Neural progenitor cell (in vitro differentiated cells): ENCODE results near the gene HAO2. TPM values are rescaled to one million over a fixed set of nuclear protein-coding genes. Genes with fewer than 3 reads are reported as not detected.
A peak's percentile ranks its signal among the peaks of the same experiment; 100 is the strongest.

Experiments used
- DNase-seq: peaks from one replicate; pipeline ENCODE4 v3.0.0-alpha.2; 2016; ENCODE audit warnings: low spot score
- H2AFZ ChIP-seq: fragments of 200-600 bp; sonication (generic); replicated peaks from 2 replicates; pipeline ENCODE4 v1.6.1; 2016; ENCODE audit warnings: antibody characterized with exemption
- H3F3A ChIP-seq: fragments of 200-600 bp; sonication (generic); 2 replicates; pipeline ENCODE4 v1.6.1; 2016; ENCODE audit warnings: antibody characterized with exemption, low read depth
- H3K27ac ChIP-seq: fragments of 200-600 bp; sonication (generic); 2 replicates; pipeline ENCODE4 v1.5.1; 2016; ENCODE audit warnings: mild to moderate bottlenecking
- H3K27me3 ChIP-seq: fragments of 200-600 bp; sonication (generic); 2 replicates; pipeline ENCODE4 v1.6.1; 2016; ENCODE audit warnings: mild to moderate bottlenecking, moderate library complexity
- H3K36me3 ChIP-seq: fragments of 200-600 bp; sonication (generic); 2 replicates; pipeline ENCODE4 v1.5.1; 2016
- H3K4me1 ChIP-seq: fragments of 200-600 bp; sonication (generic); 2 replicates; pipeline ENCODE4 v1.6.1; 2016; ENCODE audit warnings: mixed run types
- H3K4me2 ChIP-seq: fragments of 200-600 bp; sonication (generic); 2 replicates; pipeline ENCODE4 v1.6.1; 2016
- H3K4me3 ChIP-seq: fragments of 200-600 bp; sonication (generic); 2 replicates; pipeline ENCODE4 v1.5.1; 2016
- H3K79me2 ChIP-seq: fragments of 200-600 bp; sonication (generic); 2 replicates; pipeline ENCODE4 v1.6.1; 2016; ENCODE audit warnings: low read depth
- H3K9ac ChIP-seq: fragments of 200-600 bp; sonication (generic); 2 replicates; pipeline ENCODE4 v1.6.1; 2016
- H3K9me3 ChIP-seq: fragments of 200-600 bp; sonication (generic); 2 replicates; pipeline ENCODE4 v1.5.1; 2016; ENCODE audit warnings: low read depth
- H4K20me1 ChIP-seq: fragments of 200-600 bp; sonication (generic); 2 replicates; pipeline ENCODE4 v1.6.1; 2016; ENCODE audit warnings: low read depth
- H3K27ac Mint-ChIP-seq: 3 replicates; pipeline ENCODE4 v1.8.0; 2021; ENCODE audit warnings: mixed read lengths
- H3K27me3 Mint-ChIP-seq: 2 replicates; pipeline ENCODE4 v1.8.0; 2022; ENCODE audit warnings: low read depth, mild to moderate bottlenecking, inconsistent platforms, moderate library complexity, mixed read lengths; ENCODE audit not compliant: insufficient read depth
- H3K36me3 Mint-ChIP-seq: 3 replicates; pipeline ENCODE4 v1.8.0; 2021; ENCODE audit warnings: mixed read lengths
- H3K4me1 Mint-ChIP-seq: 3 replicates; pipeline ENCODE4 v1.8.0; 2021; ENCODE audit warnings: mixed read lengths
- H3K4me3 Mint-ChIP-seq: 3 replicates; pipeline ENCODE4 v1.8.0; 2021; ENCODE audit warnings: mild to moderate bottlenecking, moderate library complexity, mixed read lengths
- H3K9me3 Mint-ChIP-seq: 3 replicates; pipeline ENCODE4 v1.8.0; 2020; ENCODE audit warnings: mixed read lengths
- EZH2 ChIP-seq: fragments of 200-600 bp; sonication (generic); IDR thresholded peaks from 2 replicates; pipeline ENCODE4 v1.6.1; 2017; ENCODE audit warnings: antibody characterized with exemption, mild to moderate bottlenecking, moderate library complexity
- EZH2phosphoT487 ChIP-seq: fragments of 200-600 bp; sonication (generic); IDR thresholded peaks from 2 replicates; pipeline ENCODE4 v1.6.1; 2017; ENCODE audit warnings: antibody characterized with exemption
- total RNA-seq: library from RNA; depleted of rRNA; stranded (reverse); fragments of >200 nt; gene quantifications from 2 replicates; pipeline ENCODE4 v1.2.3, GENCODE V29; 2015; ENCODE audit warnings: low replicate concordance
- TF ChIP-seq, protein P1 (sequence below): fragments of 200-600 bp; sonication (generic); IDR thresholded peaks from 2 replicates; pipeline ENCODE4 v1.5.1; 2017; ENCODE audit warnings: antibody characterized with exemption, mild to moderate bottlenecking

HAO2 gene
- total RNA-seq, 1 donor from 2014 or later: not detected

DNA sequence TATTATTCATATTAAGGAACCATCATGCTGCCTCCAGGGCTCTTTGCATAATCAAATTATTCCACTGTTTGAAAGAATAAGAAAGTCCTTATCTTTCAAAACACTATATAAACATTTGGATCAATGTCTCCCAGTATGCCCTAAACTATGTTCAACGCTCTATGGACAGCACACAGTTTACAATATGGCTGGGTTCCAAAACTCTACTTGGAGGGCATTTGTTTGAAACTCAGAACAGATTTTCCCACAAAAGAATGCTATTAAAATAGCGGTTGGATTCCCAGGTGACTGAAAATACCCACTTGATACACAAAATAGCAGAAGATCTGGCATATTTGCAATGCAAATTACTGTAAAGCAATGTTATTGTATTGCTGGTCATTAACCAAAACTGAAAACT is 3.2 kb downstream of the HAO2 start:
- Mint-ChIP-seq H3K4me1 (no peaks in the 10 kb centered on the region), H3K27ac (no peak overlapping the region), H3K36me3 (no peaks in the 10 kb centered on the region), H3K4me3 (no peak overlapping the region), H3K27me3 (no peaks in the 10 kb centered on the region), H3K9me3 (no peaks in the 10 kb centered on the region)
- Histone ChIP-seq H3K79me2 (no peaks in the 10 kb centered on the region), H3K27me3 (no peaks in the 10 kb centered on the region), H3K4me2 (no peak overlapping the region), H3K4me3 (no peak overlapping the region), H4K20me1 (no peaks in the 10 kb centered on the region), H3K4me1 (no peaks in the 10 kb centered on the region), H3F3A (no peaks in the 10 kb centered on the region), H3K9ac (no peak overlapping the region), H3K27ac (no peak overlapping the region), H2AFZ (no peak overlapping the region), H3K9me3 (no peaks in the 10 kb centered on the region), H3K36me3 (no peaks in the 10 kb centered on the region)
- DNase-seq: no peak
- no peak for TF ChIP-seq EZH2phosphoT487
- no peak for TF ChIP-seq EZH2
- TF ChIP-seq, protein P1, sequence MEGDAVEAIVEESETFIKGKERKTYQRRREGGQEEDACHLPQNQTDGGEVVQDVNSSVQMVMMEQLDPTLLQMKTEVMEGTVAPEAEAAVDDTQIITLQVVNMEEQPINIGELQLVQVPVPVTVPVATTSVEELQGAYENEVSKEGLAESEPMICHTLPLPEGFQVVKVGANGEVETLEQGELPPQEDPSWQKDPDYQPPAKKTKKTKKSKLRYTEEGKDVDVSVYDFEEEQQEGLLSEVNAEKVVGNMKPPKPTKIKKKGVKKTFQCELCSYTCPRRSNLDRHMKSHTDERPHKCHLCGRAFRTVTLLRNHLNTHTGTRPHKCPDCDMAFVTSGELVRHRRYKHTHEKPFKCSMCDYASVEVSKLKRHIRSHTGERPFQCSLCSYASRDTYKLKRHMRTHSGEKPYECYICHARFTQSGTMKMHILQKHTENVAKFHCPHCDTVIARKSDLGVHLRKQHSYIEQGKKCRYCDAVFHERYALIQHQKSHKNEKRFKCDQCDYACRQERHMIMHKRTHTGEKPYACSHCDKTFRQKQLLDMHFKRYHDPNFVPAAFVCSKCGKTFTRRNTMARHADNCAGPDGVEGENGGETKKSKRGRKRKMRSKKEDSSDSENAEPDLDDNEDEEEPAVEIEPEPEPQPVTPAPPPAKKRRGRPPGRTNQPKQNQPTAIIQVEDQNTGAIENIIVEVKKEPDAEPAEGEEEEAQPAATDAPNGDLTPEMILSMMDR: no peak

DNA sequence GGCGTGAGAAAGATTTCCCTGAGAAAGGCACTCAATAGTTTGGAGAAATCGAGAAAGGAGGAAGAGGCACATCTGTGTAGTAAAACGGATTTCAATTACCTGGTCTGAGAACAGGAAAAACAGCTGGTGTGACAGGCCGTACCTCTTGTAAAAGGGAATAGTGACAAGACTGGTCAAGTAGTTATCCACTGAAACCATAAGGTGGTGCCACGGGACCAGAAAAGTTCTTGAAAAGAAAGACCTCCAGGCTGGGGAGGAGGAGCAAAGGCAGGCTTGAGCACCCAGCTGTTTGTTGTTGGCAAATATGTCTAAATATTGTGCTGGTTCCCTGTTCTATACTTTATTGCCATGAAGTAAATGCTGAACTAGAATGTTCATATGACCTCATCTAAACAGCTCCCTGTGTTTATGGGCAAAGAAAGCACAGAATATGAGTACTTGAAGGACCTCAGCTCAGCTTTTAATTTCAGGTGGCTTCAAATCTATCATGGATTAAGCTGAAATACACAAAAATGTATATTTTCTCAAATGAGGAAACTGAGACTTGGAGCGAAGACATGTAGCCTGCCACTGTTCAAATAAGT is 4.0 kb downstream of the HAO2 start:
- H3K27me3 ChIP-seq: no peaks in the 10 kb centered on the region
- no peak overlapping the region for H3K4me3 Mint-ChIP-seq
- H4K20me1 ChIP-seq: no peaks in the 10 kb centered on the region
- H3K4me1 Mint-ChIP-seq: no peaks in the 10 kb centered on the region
- H3K36me3 Mint-ChIP-seq: no peaks in the 10 kb centered on the region
- no peaks in the 10 kb centered on the region for H3K9me3 Mint-ChIP-seq
- H3K27ac Mint-ChIP-seq: no peak overlapping the region
- H3K4me3 ChIP-seq: no peak overlapping the region
- TF ChIP-seq EZH2phosphoT487 (no peak), EZH2 (no peak)
- TF ChIP-seq, protein P1: peak; percentile 51
- H3K27ac ChIP-seq: no peak overlapping the region
- H2AFZ ChIP-seq: no peak overlapping the region
- no peak overlapping the region for H3K9ac ChIP-seq
- no peaks in the 10 kb centered on the region for H3K79me2 ChIP-seq
- H3K9me3 ChIP-seq: no peaks in the 10 kb centered on the region
- no peak overlapping the region for H3K4me2 ChIP-seq
- H3K36me3 ChIP-seq: no peaks in the 10 kb centered on the region
- no peaks in the 10 kb centered on the region for H3K4me1 ChIP-seq
- H3F3A ChIP-seq: no peaks in the 10 kb centered on the region
- no peaks in the 10 kb centered on the region for H3K27me3 Mint-ChIP-seq
- DNase-seq: peak; percentile 72

DNA sequence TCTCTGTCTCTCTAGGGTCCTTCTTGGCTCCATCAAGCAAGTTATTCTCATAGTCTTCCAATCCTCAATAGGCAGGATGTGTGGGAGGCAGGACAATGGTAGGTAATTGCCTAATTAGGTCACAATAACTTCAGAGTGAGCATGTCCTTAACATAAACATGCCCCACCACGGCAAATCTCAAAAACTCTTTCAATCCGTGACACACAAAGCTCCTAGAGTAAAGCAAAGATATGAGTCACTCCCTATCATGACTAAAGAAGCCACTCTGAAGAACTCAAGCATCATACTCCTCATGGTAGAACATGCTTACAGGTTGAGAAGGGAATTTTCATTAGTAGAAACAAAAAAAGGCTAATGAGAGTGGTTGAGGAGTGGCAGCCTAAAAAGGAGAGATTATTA is 4.9 kb downstream of the HAO2 start:
- Histone ChIP-seq H3K4me1 (no peaks in the 10 kb centered on the region), H3F3A (no peaks in the 10 kb centered on the region), H3K79me2 (no peaks in the 10 kb centered on the region), H3K27ac (no peak overlapping the region), H4K20me1 (no peaks in the 10 kb centered on the region), H2AFZ (no peak overlapping the region), H3K9me3 (no peaks in the 10 kb centered on the region), H3K9ac (no peak overlapping the region), H3K36me3 (no peaks in the 10 kb centered on the region), H3K4me2 (no peak overlapping the region), H3K27me3 (no peaks in the 10 kb centered on the region), H3K4me3 (no peak overlapping the region)
- TF ChIP-seq EZH2phosphoT487 (no peak), EZH2 (no peak)
- TF ChIP-seq, protein P1: no peak
- Mint-ChIP-seq H3K4me3 (no peak overlapping the region), H3K27me3 (no peaks in the 10 kb centered on the region), H3K36me3 (no peaks in the 10 kb centered on the region), H3K9me3 (no peaks in the 10 kb centered on the region), H3K4me1 (no peaks in the 10 kb centered on the region), H3K27ac (no peak overlapping the region)
- DNase-seq: no peak
